ENCODE measurements around the gene NRIP1. TPM values are rescaled to one million over a fixed set of nuclear protein-coding genes. Genes with fewer than 3 reads are reported as not detected.

NRIP1 gene
- total RNA-seq, 1 experiment from 2014 or later, result 19.1 TPM

DNA sequence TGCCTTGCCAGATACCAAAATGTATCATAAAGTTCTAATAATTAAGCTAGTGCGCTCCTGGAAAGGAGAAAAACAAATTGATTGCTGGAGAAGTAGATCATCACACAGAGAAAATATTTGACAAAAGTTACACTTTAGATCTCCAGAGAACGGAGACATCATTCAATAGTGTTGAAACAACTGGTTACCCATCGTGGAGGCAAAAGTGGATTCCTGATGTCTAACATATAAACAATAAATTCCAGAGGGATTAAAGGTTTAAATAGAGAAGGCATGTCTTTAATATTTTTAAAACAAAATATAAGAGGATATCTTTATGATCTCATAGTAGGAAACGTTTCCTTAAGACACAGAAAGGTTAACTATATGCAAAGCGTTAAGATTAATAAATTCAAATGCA is 41.0 kb downstream of the NRIP1 start:
- Histone ChIP-seq H3K4me3 (ENCODE audit: low read depth in 2 of 2, low read length in 2 of 2) (no peak overlapping the region), H3K27me3 (ENCODE audit: control insufficient read depth, insufficient read depth, low read length) (no peaks in the 10 kb centered on the region), H3K36me3 (ENCODE audit: control insufficient read depth, insufficient read depth, low read length) (no peaks in the 10 kb centered on the region), H3K9me3 (ENCODE audit: control insufficient read depth, insufficient read depth, low read depth, low read length) (no peaks in the 10 kb centered on the region), H3K4me1 (ENCODE audit: control insufficient read depth, insufficient read depth, low read length) (no peaks in the 10 kb centered on the region), H3K27ac (ENCODE audit: low read length) (no peak overlapping the region)
- POLR2A ChIA-PET, result no interaction called here
- TF ChIP-seq TCF7L2 (IDR thresholded peaks at IDR 0.05; ENCODE audit: low read depth, low read length) (no peak), CTCF (IDR thresholded peaks at IDR 0.05) (no peak), SIN3A (IDR thresholded peaks at IDR 0.05; ENCODE audit: borderline replicate concordance, insufficient read depth, low read depth, low read length) (no peak), POLR2AphosphoS5 (IDR thresholded peaks at IDR 0.05; ENCODE audit: low read depth, low read length) (no peak)
- TF ChIP-seq, protein P1, sequence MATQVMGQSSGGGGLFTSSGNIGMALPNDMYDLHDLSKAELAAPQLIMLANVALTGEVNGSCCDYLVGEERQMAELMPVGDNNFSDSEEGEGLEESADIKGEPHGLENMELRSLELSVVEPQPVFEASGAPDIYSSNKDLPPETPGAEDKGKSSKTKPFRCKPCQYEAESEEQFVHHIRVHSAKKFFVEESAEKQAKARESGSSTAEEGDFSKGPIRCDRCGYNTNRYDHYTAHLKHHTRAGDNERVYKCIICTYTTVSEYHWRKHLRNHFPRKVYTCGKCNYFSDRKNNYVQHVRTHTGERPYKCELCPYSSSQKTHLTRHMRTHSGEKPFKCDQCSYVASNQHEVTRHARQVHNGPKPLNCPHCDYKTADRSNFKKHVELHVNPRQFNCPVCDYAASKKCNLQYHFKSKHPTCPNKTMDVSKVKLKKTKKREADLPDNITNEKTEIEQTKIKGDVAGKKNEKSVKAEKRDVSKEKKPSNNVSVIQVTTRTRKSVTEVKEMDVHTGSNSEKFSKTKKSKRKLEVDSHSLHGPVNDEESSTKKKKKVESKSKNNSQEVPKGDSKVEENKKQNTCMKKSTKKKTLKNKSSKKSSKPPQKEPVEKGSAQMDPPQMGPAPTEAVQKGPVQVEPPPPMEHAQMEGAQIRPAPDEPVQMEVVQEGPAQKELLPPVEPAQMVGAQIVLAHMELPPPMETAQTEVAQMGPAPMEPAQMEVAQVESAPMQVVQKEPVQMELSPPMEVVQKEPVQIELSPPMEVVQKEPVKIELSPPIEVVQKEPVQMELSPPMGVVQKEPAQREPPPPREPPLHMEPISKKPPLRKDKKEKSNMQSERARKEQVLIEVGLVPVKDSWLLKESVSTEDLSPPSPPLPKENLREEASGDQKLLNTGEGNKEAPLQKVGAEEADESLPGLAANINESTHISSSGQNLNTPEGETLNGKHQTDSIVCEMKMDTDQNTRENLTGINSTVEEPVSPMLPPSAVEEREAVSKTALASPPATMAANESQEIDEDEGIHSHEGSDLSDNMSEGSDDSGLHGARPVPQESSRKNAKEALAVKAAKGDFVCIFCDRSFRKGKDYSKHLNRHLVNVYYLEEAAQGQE (IDR thresholded peaks at IDR 0.05; ENCODE audit: insufficient read depth in 1 of 2, low read depth in 2 of 2, low read length in 1 of 2), result no peak
- CTCF ChIA-PET, result no interaction called here
- no peak for DNase-seq (ENCODE audit: low read depth, low spot score)
- ATAC-seq, result no peak
- BruUV-seq (replicated peaks), result no TSS peak
- in situ Hi-C loops (cut with HindIII; ENCODE audit: low pct_unique_long_range_greater_than_20kb, low sequenced_read_pairs), result no loop called here
- intact Hi-C loops (cut with micrococcal nuclease; ENCODE audit: unreplicated experiment), result no loop called here

- Histone ChIP-seq H3K27me3 (ENCODE audit: control insufficient read depth, insufficient read depth, low read length) (no peaks in the 10 kb centered on the region), H3K27ac (ENCODE audit: low read length) (no peak overlapping the region), H3K36me3 (ENCODE audit: control insufficient read depth, insufficient read depth, low read length) (no peaks in the 10 kb centered on the region), H3K9me3 (ENCODE audit: control insufficient read depth, insufficient read depth, low read depth, low read length) (no peaks in the 10 kb centered on the region), H3K4me3 (ENCODE audit: low read depth in 2 of 2, low read length in 2 of 2) (no peak overlapping the region), H3K4me1 (ENCODE audit: control insufficient read depth, insufficient read depth, low read length) (no peaks in the 10 kb centered on the region)
- no peak for TF ChIP-seq TCF7L2 (IDR thresholded peaks at IDR 0.05; ENCODE audit: low read depth, low read length)
- TF ChIP-seq CTCF (IDR thresholded peaks at IDR 0.05), result no peak
- TF ChIP-seq, protein P1 (IDR thresholded peaks at IDR 0.05; ENCODE audit: insufficient read depth in 1 of 2, low read depth in 2 of 2, low read length in 1 of 2), result no peak
- TF ChIP-seq POLR2AphosphoS5 (IDR thresholded peaks at IDR 0.05; ENCODE audit: low read depth, low read length), result no peak
- TF ChIP-seq SIN3A (IDR thresholded peaks at IDR 0.05; ENCODE audit: borderline replicate concordance, insufficient read depth, low read depth, low read length), result no peak
- no peak for ATAC-seq
- in situ Hi-C loops (cut with HindIII; ENCODE audit: low pct_unique_long_range_greater_than_20kb, low sequenced_read_pairs) (no loop called here), intact Hi-C loops (cut with micrococcal nuclease; ENCODE audit: unreplicated experiment) (no loop called here)
- BruUV-seq (replicated peaks), result no TSS peak
- no peak for DNase-seq (ENCODE audit: low read depth, low spot score)
- ChIA-PET CTCF (no interaction called here), POLR2A (no interaction called here)
Observed at GRCh38 chr21:15022608-15023261, 42.1 kb downstream of the NRIP1 start.
